ENCODE results near the gene CCDC88B.

CCDC88B gene

DNA sequence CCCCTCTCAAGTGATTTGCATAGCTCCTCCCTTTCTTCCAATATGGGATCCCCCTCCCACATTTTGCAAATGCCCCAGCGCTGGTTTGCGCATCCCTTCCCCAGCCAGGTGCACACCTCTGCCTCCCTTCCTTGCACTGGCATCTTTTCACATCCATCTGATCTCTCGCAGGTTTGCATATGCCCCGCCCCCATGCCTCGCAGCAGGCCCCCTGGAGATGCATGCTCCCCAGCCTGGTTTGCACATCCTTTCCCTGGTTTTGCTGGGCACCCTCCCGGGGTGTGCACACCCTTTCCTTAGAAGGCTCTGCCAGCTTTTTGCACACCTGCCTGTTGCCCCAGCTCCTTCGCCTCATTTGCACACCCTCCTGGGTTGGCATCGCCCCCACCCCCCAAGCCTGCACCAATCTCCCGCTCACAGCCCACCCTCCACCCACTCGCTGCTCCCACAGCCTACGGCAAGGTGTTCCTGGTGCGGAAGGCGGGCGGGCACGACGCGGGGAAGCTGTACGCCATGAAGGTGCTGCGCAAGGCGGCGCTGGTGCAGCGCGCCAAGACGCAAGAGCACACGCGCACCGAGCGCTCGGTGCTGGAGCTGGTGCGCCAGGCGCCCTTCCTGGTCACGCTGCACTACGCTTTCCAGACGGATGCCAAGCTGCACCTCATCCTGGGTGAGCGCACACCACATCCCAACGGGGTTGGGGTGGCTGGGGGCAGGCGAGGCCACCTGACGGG lies 19.9 kb downstream of the CCDC88B start:
- no peak for DNase-seq (ENCODE audit: low read depth)

DNA sequence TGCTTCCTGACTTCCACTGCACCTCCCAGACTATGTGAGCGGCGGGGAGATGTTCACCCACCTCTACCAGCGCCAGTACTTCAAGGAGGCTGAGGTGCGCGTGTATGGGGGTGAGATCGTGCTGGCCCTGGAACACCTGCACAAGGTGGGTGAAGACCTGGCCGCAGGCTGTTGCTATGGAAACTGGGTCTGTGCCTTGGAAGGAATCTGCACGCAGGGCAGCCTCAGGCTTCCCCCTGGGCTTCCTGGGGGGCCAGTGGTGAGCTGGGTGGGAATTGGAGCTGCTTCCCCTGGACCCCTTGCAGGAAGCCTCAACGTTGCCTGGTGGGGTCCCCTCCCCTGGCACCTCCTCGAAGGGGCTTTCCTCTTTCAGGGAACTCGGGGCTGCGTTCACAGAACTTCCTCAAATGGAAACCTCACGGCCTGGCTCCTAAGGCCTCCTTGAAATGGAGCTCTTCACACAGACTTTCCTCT lies 20.5 kb downstream of the CCDC88B start:
- DNase-seq (ENCODE audit: low read depth): no peak

GRCh38 chr11:64361659-64362058 lies 21.7 kb downstream of the CCDC88B start:
- no peak for DNase-seq (ENCODE audit: low read depth)

DNA sequence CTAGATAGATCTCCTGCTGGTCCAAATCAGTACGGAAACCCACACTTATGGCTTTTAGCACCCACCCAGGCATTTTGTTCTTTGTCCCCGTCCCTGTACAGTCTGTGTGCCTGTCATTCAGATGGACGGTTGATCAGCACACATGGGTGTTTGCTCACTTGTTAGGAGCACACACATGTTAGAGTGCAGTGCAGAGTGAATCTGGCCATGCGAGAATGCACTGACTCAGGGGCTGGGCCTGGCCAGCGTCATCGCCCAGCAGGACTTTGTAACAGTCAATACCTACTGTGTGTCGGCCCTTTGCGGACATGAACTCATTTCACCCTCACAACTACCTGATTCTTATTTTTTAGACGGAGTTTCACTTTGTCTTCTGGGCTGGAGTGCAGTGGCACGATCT lies 22.3 kb downstream of the CCDC88B start:
- no peak for DNase-seq (ENCODE audit: low read depth)

- no peak for DNase-seq (ENCODE audit: low read depth)
Observed at GRCh38 chr11:64364435-64364834, 24.4 kb downstream of the CCDC88B start.

GRCh38 chr11:64364911-64365310 lies 24.9 kb downstream of the CCDC88B start:
- no peak for DNase-seq (ENCODE audit: low read depth)

DNA sequence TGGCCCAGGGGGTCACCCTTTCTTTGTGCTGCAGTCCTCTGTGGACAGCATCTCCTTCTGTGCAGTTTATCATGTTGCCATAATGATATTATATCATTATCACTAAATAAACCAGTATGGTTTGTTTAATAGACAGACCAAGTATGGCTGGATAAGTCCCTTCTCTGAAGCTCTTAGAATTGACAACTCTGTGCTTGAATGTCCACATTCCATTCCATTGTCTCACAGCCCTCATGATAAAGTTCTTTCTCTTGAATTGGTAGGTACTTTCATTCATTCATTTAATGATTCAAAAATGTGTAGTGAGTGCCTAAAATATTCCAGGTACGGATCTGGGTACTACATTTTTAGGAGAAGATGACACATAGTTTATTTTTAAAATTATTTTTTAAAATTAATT lies 26.7 kb downstream of the CCDC88B start:
- DNase-seq (ENCODE audit: low read depth): no peak

GRCh38 chr11:64367931-64368672 lies 28.1 kb downstream of the CCDC88B start:
- DNase-seq (ENCODE audit: low read depth): no peak

DNA sequence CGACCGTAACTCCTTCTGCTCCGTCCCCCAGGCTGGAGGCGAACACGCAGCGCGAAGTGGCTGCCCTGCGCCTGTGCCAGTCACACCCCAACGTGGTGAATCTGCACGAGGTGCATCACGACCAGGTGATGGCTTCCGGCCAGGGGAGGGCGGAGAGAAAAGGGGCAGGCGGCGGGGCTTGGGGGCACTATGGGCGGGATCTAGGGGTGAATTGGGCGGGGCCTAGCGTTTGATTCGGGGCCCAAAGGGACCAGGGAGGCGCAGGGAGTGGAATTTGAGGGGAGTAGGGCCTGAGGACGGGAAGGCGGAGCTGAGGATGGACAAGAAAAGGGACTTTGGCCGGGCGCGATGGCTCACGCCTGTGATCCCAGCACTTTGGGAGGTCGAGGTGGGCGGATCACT lies 28.7 kb downstream of the CCDC88B start:
- no peak for DNase-seq (ENCODE audit: low read depth)

DNA sequence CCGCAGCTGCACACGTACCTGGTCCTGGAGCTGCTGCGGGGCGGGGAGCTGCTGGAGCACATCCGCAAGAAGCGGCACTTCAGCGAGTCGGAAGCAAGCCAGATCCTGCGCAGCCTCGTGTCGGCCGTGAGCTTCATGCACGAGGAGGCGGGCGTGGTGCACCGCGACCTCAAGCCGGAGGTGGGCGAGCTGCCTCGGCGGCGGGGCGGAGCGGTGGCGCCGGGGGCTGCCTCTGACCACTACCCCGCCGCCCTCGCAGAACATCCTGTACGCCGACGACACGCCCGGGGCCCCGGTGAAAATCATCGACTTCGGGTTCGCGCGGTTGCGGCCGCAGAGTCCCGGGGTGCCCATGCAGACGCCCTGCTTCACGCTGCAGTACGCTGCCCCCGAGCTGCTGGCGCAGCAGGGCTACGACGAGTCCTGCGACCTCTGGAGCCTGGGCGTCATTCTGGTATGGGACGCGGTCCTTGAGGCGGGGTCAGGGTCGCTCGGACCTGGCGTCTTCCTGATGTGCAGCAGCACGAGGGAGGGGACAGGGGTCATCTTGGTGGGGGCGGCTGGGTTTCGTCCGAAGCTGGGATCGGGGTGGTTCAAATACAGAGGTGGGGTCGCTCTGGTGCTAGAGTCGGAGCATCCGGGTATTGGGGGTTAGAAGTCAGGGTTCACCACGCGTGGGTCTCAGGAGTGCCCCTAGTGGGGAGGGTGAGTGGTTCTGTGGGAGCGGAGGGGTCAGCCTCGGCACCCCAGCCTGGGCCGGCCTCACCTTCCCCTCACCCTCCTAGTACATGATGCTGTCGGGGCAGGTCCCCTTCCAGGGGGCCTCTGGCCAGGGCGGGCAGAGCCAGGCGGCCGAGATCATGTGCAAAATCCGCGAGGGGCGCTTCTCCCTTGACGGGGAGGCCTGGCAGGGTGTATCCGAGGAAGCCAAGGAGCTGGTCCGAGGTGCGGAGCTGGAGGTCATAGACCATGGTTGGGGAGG lies 29.7 kb downstream of the CCDC88B start:
- DNase-seq (ENCODE audit: low read depth): no peak

GRCh38 chr11:64371201-64371600 lies 31.2 kb downstream of the CCDC88B start:
- no peak for DNase-seq (ENCODE audit: low read depth)

DNA sequence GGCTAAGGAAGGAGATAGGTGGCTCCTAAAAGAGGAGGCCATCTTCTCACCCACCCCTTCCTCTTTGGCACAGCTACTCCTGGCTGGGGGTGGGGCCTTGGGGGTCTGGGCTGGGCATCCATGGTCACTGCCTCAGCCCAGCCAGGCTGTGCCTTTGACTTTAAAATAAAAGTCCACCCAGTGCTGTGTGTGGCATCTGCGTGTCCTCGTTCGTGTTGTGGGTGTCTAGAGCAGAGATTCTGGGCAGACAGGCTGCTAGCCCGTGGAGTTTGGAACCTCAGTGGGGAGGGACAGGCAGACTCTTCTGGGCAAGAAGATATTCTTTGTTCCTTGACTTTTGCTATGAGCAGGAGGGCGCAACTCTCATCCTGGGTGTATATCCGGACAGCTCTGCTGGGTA lies 32.0 kb downstream of the CCDC88B start:
- no peak for DNase-seq (ENCODE audit: low read depth)

DNA sequence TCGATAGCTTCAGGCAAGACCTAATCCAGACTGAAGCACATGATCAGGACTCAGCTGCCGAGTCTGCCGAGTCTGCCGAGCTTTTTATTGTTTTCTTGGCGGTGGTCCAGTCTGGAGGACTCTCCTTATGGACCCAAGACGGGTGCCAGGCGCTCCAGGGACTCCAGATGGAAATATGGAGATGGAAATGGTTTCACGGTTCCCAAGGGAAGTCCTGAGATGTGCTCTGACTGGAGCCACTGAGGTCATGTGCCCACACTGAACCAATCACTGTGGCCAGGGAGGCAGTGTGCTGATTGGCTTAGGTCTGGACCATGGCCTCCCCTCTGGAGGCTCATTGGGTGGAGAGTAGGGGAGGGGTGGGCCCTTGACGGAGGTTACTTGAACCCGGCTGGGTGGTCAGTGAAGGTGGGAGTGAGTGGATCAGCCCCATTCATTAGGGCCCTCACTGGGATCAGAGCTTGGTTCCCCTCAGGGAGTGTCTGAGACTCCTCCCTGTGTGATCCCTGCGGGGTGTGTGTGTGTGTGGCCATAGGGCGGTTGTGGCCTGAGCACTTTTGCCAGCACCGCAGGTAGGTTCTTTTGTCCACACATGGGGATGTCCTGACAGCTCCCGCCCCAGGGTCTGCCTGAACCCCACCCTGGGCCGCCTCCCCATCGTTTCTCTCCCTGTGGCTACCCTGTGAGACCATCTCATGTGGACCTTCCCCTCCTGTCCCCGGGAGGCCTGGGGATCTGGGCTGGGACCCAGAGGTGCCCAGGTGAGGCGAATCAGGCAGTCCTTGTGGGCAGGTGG lies 33.0 kb downstream of the CCDC88B start:
- no peak for DNase-seq (ENCODE audit: low read depth)

DNA sequence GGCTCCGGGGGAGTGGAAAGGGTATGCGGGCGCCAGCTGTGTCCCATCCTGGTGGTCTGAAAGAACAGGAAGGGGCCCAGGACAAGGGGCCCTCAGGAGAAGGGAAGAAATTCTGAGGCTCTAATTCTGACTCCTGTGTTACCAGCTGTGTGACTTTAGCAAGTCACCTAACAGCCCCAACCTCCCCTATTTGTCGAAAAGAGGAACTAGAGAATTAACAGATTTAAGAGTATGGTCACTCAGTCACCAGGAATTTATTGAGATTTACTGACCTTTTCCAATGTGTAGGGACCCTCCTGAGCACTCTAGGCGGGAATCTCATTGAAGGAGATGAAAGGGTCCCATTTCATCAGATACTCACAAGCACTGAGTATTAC lies 33.6 kb downstream of the CCDC88B start:
- DNase-seq (ENCODE audit: low read depth): no peak

- no peak for DNase-seq (ENCODE audit: low read depth)
Observed at GRCh38 chr11:64376071-64376470, 36.1 kb downstream of the CCDC88B start.

GRCh38 chr11:64378335-64378880 lies 38.4 kb downstream of the CCDC88B start:
- DNase-seq (ENCODE audit: low read depth): no peak

DNA sequence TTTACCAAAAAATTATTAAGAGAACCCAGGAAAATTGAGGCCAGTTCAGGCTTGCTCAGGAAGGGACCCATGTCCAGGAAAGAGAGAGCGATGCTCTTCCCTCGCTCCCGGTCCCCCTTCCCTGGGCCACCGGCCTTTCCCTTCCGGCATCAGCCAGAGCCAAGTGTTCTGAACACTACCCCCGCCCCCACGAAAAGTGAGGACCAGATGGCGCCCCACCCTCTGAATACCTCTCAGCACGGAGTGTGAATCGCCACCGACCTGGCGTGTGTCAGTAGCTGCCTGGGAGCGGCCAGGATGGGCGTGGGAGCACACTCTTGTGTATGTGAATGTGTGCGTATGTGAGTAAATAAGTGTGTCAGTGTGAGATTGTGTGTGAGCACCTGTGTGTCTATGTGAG lies 39.2 kb downstream of the CCDC88B start:
- DNase-seq (ENCODE audit: low read depth): no peak

- no peak for DNase-seq (ENCODE audit: low read depth)
Observed at GRCh38 chr11:64379817-64380709, 40.1 kb downstream of the CCDC88B start.

GRCh38 chr11:64381350-64381749 lies 41.3 kb downstream of the CCDC88B start:
- DNase-seq (ENCODE audit: low read depth): no peak

DNA sequence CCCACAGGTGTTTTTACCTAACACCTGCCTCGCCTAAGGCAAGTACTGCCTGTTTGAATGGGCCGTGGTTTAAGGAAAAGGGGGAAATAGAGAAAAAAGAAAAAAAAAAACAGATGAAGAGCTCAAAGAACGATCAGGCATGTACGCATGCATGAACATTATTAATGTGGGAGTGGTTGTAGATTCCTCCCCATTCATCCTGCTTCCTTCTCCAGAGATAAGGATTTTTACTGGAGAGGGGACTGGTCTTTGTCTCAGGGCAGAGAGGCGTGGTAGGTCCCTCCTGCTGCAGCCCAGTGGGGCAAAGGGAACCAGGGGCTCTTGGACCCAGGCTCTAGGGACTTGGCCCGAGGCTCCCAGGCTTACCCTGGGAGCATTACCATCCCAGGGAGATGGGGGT lies 42.0 kb downstream of the CCDC88B start:
- no peak for DNase-seq (ENCODE audit: low read depth)
